GM23248 (cell line): ENCODE measurements around the gene NRCAM.

ENCODE experiments used
- EZH2 ChIP-seq: fragments of 200-600 bp; sonication (generic); IDR thresholded peaks from 2 replicates; pipeline ENCODE4 v1.6.1; 2018; ENCODE audit warnings: antibody characterized with exemption, mild to moderate bottlenecking; ENCODE audit not compliant: insufficient read depth, poor library complexity, severe bottlenecking
- EZH2phosphoT487 ChIP-seq: fragments of 200-600 bp; sonication (generic); IDR thresholded peaks from 2 replicates; pipeline ENCODE4 v1.6.1; 2018; ENCODE audit warnings: antibody characterized with exemption, moderate library complexity, mild to moderate bottlenecking, low read depth; ENCODE audit not compliant: insufficient read depth

DNA sequence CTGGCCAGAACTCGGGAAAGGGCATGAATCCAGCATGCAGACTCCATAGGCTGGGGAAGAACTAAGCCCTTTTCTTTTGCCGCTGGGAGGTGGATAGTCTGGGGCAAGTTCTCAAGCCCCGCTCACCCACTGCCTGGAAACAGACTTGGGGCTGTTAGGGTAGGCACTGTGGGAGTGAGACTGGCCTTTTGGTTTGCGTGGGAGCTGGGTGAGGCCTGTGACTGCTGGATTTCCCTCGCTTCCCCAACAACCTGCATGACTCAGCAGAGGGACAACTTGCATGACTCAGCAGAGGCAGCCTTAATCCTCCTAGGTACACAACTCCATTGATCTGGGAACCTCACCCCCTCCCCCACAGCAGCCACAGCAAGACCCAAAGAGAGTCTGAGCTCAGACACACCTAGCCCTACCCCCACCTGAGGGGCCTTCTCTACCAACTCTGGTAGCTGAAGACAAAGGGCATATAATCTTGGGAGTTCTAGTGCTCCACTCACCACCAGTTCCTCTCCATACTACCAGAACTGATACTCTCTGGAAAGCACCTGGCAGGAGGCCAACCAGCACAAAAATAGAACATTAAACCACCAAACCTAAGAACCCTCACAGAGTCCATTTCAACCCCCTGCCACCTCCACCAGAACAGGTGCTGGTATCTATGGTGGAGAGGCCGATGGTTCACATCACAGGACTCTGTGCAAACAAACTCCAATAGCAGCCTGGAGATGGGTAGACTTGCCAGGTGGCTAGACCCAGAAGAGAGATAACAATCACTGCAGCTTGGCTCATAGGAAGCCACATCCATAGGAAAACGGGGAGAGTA, 244.6 kb downstream of the NRCAM start:
- no peak for TF ChIP-seq EZH2
- TF ChIP-seq EZH2phosphoT487: no peak
